Middle frontal gyrus (tissue), 1 donor: ENCODE results near the gene ITPRIP.

Source experiments
- DNase-seq: peaks from one replicate; pipeline ENCODE4 v3.0.0-alpha.2; 2015; ENCODE audit warnings: low spot score; ENCODE audit errors: extremely low spot score

Gene ITPRIP, protein sequence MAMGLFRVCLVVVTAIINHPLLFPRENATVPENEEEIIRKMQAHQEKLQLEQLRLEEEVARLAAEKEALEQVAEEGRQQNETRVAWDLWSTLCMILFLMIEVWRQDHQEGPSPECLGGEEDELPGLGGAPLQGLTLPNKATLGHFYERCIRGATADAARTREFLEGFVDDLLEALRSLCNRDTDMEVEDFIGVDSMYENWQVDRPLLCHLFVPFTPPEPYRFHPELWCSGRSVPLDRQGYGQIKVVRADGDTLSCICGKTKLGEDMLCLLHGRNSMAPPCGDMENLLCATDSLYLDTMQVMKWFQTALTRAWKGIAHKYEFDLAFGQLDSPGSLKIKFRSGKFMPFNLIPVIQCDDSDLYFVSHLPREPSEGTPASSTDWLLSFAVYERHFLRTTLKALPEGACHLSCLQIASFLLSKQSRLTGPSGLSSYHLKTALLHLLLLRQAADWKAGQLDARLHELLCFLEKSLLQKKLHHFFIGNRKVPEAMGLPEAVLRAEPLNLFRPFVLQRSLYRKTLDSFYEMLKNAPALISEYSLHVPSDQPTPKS

DNA sequence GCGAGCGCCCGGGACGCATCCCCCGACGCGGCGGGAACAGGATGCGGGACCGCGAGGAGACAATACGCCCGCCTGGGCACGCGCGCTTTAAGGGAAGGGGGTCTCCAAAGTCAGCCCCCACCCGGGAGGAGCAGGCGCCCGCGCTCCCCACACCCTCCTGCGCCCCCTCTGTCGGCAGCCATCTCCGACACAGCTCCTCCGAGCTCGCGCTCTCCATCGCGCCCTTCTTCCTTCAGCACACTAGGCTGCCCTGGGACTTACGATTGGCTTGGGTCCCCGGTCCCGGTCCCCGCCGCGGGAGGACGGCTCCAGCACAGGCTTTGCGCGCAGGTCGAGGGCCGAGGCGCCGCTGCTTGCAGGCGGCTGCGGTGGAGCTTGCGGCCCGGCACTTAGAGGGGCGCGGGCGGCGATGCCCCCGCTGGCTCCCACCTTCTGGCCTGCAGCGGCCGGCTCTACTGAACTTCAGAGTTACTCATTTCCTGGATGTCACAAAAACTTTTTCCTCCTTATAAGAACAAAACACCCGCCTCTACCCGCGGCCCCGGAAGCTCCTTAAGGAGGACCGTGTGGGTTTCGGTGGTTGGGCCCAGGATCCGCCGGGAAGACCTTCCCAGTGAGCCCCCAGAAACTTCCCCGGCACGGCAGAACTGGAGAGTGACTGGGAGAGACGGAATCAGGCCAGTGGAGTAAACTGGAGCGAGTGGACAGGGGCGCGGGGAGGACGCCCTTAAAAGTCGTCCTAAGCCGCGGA is at the start of gene ITPRIP:
ITPRIP (minus strand) TSS at position 481 of the 751 bp plus-strand sequence. CDS start 22,414 bp downstream, outside the sequence.
- no peak for DNase-seq

DNA sequence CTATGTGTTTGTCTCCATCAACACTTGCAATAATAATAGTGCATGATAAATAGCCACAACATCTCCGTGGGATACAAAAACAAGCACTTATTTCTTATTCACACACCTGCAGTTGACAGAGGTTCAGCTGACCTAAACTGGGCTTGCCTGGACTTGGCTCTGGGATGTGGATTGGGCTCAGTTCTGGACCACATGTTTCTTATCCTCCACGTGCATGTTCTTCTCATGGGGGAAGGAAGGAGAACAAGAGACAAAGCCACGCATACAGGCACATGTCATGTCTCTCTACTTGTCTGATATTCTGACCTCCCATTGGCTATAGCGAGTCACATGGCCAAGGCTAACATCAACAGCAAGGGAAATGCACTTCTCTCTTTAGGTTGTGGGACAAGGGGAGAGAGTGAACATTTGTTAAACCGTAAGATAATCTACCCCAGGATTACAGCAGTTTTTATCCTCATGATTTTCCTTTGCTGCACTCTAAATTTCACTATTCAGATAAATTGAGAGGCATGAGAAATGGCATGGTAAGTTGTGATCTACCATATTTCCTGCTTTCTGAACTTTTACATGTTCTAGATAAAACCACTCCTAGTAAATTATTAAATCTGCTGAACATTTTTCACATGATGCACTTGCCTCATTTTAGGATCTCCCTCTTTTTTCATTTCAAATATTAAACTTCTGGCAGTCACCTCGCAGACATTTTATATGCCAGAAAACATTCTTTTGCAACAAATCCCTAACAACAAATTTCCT is 49.0 kb upstream of the ITPRIP start:
- DNase-seq = no peak

DNA sequence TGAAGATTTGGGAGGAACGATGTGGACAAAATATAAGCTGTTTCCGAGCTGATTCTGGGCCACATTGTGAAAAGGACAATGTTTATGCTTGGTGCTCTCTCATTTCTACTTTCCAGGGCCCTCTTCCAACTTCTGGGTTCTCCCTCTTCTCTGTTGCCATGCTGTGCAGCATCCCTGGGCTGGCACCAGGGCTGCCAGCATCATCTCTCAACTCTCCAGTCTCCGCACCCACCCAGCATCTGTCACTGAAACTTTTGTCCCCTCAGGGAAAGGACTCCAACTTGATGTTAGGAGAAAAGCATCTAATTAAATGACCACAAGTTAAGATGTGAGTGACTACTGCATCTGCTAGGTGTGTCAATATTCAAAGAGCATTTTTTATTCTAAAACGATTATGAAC is 42.1 kb upstream of the ITPRIP start:
- no peak for DNase-seq

DNA sequence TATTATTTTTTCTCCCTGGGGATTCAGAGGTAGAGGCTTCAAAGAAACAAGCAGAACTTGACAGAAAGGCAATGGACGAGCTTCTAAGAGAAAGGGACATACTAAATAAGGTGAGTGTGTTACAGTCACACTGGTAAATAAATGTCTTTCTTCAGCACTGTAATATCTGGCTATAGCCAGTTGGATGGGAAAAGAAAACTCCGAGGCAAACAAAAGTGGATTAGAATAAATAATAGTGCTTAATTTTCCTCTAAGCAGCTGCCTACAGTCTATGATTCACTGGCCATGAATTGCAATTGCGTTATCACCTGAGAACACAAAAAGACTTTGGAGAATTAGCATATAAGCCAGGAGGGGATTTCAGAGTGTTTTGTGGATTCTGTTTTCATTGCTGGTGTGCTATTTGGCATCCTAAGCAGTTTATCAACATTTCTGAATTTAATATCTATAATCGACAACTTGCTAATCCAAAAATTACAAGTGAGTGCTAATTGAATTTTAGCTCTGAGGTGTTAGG is 38.6 kb upstream of the ITPRIP start:
- DNase-seq = no peak

DNA sequence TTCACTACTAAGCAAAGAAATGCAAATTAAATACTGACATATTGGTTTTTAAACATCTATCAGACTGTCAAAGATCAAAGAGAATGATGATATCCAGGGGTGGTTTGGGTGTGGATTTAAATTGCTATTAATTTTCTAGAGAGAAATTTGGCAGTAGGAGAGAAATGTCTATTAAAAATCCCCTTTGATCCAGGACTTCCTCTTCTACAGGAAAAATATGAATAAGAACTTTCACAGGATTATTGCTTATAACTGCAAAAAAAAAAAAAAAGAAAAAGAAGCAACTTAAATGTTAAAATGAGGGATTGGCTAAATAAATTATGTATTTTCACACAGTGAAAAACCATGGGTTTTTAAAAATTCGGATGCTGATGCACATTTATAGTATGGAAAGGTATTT is 36.3 kb upstream of the ITPRIP start:
- no peak for DNase-seq

DNA sequence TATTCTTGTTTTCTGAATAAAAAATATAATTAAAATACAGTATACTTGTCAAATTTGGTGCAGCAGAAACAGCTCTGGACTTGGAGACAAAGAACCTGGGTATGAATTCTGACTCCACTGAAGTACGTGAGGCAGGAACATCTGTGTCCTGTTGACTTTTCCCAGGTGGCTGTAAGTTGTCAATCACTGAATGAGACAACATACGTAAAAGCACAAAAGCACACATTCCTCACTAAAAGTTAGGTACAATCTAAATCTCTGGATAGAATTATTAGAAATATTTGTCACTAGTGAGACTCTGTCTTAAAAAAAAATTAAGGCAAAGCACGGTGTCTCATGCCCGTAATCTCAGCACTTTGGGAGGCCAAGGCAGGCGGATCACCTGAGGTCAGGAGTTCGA is 33.5 kb upstream of the ITPRIP start:
- no peak for DNase-seq

DNA sequence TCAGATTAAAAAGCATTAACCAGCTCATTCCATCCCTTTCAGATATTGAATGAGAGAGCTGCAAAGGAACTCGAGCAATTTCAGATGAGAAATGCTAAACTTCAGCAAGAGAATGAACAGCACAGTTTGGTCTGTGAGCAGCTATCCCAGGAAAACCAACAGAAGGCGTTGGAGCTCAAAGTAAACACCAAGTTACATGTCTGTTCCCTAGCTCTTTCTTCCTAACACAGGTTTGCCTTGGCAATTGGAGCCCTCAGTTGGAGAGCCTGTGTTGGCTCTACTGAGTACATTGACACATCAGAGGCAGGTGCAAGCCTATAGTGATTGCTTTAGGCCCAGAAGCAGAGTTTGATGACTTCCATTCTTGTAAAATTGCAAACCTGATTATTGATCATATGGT is 30.1 kb upstream of the ITPRIP start:
- no peak for DNase-seq

DNA sequence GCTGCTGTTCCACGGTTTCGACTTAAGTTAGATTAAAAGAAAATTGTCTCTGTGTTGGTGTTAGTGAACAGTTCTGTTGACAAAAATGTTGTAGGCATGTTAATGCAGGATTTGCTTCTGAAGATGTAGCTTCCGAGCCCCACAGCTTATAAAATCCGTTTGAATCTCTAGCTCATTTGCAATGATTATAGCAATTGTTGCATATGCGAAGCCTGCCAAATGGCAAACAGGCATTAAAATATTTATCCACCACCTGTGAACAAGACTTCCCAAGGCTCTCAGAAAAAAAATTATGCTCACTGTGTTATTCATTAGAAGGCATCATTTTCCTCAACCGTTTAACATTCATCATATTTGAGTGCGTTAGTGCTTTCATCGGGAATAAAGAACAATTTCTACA is 29.6 kb upstream of the ITPRIP start:
- no peak for DNase-seq

DNA sequence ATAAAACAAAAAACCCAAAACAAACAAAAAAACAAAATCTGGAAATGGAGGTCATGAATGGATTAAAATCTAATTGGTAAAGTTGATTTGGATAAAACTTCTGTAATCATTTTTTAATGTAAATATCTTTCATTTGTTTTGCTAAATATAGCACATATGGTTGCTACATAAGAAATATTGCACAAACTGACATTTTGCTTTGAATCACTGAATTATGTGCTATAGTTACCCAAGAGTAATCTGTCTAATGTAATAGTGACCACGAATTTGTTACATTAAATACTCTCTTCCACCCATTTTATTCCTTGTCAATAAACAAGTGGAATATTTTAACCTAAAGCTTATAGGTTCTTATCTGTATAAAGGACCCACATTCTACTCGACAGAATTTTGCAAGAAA is 21.5 kb upstream of the ITPRIP start:
- no peak for DNase-seq

DNA sequence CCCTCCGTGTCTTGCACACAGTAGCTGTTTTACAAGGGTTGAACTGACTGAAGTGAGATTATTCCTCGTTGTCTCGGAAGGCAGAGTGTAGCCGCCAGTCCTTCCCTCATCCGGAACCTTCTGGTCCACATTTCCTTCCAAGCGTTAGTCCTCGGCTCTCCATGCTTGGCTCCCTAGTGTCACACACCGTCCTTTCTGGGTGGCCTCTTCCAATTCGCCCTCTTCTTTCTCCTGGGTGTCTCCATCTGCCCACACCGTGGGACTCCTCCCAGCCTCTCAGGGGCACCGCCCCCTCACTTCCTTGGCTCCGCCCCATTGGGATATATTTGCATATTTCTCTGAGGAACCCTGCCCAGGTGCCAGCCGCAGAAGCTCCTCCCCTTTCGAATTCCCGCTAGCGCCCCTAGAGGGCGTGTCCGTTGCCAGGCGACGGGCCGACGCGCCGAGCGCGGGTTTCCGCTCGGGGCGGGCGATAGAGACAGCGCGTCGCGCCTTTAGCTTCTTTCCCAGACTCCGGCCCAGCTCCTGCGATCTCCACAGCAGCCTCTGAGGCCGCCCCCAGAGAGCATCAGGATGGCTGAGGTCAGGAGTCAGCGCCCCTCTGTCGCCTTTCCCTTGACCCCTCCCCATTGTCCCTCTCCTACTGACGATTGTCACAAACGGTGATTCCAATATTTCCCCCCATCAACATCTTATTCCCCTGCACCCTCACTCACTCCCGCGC is 15.2 kb upstream of the ITPRIP start, which contains the start of gene CFAP58:
CFAP58 (plus strand) TSS at position 509 of the 724 bp plus-strand sequence; CDS start at position 574, 65 bp downstream.
- peak; percentile 76 for DNase-seq

DNA sequence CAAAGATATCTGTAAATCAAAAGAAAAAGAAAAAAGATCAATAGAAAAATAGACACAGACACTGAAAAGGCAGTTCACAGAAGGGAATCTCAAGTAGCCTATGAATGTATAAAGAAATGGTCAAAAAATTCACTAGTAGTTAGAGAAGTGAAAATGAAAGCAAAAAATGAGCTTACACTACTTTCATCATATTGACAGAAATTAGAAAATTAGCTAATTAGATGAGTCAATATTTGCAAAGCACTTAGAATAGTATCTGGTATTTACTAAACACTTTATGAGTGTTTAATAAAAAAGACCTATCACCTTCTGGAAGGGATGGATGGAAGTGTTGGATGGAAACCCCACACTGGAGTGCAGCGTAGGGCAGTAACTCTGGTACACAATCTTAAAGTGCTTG is 13.7 kb upstream of the ITPRIP start:
- no peak for DNase-seq

DNA sequence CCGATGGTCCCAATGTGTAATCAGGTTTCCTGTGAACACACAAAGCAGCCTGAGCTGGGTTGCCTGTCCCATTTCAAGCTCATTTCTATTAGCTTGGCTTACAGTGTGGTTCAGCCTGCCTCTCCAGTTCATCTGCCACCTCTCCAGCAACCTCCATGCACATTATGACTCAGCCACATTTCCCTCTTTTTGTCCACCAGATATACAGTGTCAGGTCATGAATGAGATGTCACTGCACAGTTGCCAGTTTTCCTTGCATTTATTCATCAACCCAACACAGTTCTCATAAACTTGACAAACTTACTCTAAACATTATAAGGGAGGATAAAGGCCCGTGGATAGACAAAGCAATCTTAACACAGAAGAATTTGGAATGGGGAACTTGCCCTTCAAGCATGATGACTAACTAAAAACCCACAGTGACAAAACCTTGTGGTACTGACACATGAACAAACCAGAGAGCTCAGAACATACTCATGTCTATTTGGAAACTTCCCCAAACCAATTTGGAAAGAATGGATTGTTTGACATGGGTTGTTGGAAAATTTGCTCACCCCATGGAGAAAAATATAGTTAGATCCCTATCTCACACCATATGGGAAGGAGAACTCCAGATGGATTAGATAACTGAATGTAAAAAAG is 12.9 kb upstream of the ITPRIP start:
- no peak for DNase-seq

DNA sequence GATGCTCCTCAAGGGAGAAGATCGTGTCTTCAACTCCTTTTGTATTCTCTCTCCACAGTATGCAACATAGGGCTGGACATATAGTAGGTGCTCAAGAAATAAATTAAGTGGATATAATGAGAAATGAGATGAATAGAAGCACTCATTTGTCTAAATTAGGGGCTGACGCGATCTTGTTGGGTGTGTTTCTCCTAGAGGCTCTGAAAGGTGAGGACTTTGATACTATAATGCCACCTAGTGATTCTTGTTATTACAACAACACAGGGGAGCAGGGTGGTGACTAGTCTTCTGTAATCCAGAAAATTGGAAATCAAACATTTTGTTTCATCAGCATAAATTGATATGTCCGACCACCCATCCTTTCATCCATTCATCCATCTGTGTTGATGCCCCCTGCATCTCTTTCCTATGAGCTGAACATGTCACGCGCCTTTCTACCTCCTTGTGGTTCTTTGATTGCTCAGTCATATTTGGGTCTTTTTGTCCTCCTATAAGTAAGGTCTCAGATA is 11.9 kb upstream of the ITPRIP start:
- no peak for DNase-seq

DNA sequence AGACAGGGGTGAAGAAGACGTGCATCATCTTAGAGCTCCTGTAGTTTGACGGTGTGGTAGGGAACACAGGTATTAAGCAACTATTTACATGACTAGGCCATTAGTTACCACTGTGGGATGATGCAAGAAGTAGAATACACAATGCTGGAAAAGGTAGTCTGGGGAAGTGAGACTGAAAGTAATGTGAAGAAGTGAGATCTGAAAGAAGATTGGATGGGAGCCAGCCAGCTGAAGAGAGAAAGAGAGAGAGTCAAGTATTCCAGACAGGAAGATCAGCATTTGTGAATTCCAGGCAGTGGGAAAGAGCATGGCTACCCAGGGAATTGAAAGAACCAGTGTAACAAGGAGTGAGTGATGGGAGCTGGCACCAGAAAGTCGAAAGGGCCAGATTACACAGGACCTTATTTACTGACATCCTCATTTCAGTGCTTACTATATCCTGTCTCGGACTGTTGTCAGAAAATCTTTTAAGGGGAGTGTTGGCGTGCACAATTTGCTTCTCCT is 11.4 kb upstream of the ITPRIP start:
- DNase-seq = no peak

DNA sequence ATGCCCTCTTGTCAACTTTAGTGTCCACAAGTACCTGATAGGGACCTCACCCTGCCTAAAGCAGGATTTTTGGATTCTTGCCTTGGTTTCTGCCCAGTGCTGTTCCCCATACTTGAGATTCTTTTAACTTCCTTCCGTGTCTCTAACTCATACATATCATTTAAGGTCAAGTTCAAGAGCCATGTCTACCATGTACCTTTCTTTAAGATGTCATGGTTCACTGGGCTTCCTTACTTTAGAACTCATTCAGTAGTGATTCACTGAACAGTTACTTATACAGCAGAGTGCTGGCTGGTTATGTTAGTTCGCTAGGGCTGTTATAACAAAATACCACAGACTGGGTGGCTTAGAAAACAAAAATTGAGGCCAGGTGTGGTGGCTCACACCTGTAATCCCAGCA is 10.3 kb upstream of the ITPRIP start:
- no peak for DNase-seq

DNA sequence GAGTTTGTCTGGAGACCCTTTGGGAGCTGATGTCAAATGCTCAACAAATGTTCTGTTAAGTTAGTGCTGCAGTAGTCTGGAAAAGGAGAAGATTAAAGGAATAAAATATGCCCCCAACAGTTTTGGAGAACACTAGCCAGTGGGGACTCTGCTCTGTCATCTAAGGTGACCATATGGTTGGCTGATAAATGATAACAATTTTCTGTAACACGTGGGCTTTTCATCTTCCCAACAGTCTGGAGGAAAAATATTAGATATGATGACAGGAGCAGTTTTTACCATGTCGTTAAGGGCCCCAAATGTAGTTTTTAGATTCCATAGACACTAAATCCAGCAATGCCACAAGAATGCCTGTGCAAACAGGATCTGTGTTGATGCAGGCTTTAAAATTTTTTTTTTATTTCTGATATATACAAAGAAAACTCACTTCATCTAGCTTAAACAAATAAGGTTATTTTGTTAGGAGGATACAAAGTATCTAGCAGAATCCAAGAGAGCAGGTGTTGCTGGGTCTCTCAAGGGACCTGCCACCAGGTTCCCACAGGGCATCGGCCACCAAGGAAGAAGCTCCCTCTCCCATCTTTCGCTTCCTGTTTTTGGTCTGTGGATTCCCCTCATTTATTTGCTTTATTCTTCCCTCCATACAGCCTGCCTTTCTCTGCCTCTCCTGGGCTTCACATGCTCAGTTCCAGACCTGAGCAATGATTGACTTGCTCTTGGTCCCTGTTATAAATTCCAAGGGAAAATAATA is 9.2 kb upstream of the ITPRIP start:
- no peak for DNase-seq

DNA sequence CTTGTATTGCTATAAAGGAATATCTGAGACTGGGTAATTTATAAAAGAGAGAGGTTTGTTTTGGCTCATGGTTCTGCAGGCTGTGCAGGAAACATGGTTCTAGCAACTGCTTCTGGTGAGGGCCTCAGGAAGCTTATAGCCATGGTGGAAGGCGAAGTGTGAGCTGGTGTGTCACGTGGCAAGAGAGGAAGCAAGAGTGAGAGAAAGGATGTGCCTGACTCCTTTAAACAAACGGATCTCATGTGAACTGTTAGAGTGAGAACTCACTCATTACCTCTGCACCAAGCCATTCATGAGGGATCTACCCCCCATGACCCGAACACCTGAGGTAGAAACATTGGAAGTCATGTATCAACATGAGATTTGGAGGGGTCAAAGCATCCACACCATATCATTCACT is 7.7 kb upstream of the ITPRIP start:
- DNase-seq = no peak

DNA sequence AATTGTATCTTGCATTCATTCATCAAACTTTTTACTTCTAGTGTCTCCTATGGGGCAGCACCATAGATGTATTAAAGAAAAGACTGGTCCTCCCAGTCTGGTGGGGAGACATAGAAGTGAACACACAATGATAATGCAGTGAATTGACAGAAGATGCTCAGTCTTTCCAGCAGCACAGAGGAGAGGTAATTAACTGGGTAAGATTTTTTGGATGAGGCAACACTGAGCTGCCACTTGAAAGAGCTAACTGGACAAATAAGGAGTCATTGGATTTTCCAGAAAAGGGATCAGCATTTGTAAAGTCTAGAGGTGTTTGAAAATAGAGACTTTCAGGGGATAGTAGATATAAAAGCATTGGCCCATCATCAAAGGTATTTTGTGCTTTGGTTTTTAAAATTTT is 7.2 kb upstream of the ITPRIP start:
- no peak for DNase-seq

DNA sequence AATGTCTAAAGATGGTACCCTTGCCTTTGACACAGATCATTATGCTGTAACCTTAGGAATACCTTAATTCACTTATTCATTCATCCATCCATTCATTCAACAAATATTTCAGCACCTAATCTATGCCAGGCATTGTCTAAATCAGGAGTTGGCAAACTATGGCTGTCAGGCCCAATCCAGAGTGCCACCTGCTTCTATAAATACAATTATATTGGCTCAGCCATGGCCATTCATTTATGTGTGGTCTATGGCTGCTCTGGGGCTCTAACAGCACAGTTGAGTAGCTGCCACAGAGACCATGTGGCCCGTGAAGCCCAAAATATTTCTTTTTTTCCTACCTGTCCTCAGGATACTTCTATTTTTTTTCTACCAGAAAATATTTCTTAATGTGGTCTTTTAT is 6.0 kb upstream of the ITPRIP start:
- DNase-seq = no peak
